WTC11 (cell line): ENCODE data around the gene TAS2R31. TPM values are rescaled to one million over a fixed set of nuclear protein-coding genes. Genes with fewer than 3 reads are reported as not detected.
A peak's percentile ranks its signal among the peaks of the same experiment; 100 is the strongest.

ENCODE experiments used
- ATAC-seq: fragments of 200-7000 bp; cut with Tn5 transposase; 2 replicates; pipeline ENCODE4 v1.10.0; 2021; ENCODE audit warnings: mild to moderate bottlenecking, moderate library complexity
- CTCF ChIA-PET: fragments of 300-600 bp; sonication (Branson Sonifier 250); formaldehyde crosslinking; loops from one replicate; lab custom pipeline; 2021; ENCODE audit warnings: antibody characterized with exemption; lab: Charles Lee
- POLR2A ChIA-PET: fragments of 350-600 bp; sonication (Branson Sonifier 250); formaldehyde crosslinking; loops from one replicate; lab custom pipeline; 2021; ENCODE audit warnings: antibody characterized with exemption; lab: Charles Lee
- DNase-seq: peaks from one replicate; pipeline ENCODE4 v3.0.0; 2021; ENCODE audit warnings: low spot score
- H3K27ac Mint-ChIP-seq: 2 replicates; pipeline ENCODE4 v1.8.0; 2021; ENCODE audit warnings: mixed read lengths
- H3K27me3 Mint-ChIP-seq: 2 replicates; pipeline ENCODE4 v1.8.0; 2021; ENCODE audit warnings: low read depth, mild to moderate bottlenecking, moderate library complexity, mixed read lengths
- H3K36me3 Mint-ChIP-seq: 2 replicates; pipeline ENCODE4 v1.8.0; 2021; ENCODE audit warnings: mixed read lengths
- H3K4me1 Mint-ChIP-seq: 2 replicates; pipeline ENCODE4 v1.8.0; 2022; ENCODE audit warnings: mixed read lengths
- H3K4me3 Mint-ChIP-seq: 2 replicates; pipeline ENCODE4 v1.8.0; 2021; ENCODE audit warnings: mild to moderate bottlenecking, moderate library complexity, mixed read lengths
- H3K9me3 Mint-ChIP-seq: 2 replicates; pipeline ENCODE4 v1.8.0; 2021; ENCODE audit warnings: mixed read lengths
- ATF1 ChIP-seq: sonication (generic); formaldehyde crosslinking; IDR thresholded peaks from 2 replicates; pipeline ENCODE4 v1.8.1; 2023; ENCODE audit warnings: mild to moderate bottlenecking, moderate library complexity, missing genetic modification reagents
- ESRRA ChIP-seq: sonication (generic); formaldehyde crosslinking; IDR thresholded peaks from 2 replicates; pipeline ENCODE4 v1.8.1; 2022; ENCODE audit warnings: mild to moderate bottlenecking, missing genetic modification reagents, borderline replicate concordance
- ETV6 ChIP-seq: sonication (generic); formaldehyde crosslinking; IDR thresholded peaks from 2 replicates; pipeline ENCODE4 v1.8.1; 2022; ENCODE audit warnings: mild to moderate bottlenecking, missing genetic modification reagents
- FOXP1 ChIP-seq: sonication (generic); formaldehyde crosslinking; IDR thresholded peaks from 2 replicates; pipeline ENCODE4 v1.8.0; 2022; ENCODE audit warnings: missing genetic modification reagents, mild to moderate bottlenecking, moderate library complexity, borderline replicate concordance
- NFATC4 ChIP-seq: fragments of 250-450 bp; sonication (Bioruptor Pico); IDR thresholded peaks from 2 replicates; pipeline ENCODE4 v1.9.0; 2021; ENCODE audit warnings: mild to moderate bottlenecking
- NR1H2 ChIP-seq: sonication (generic); formaldehyde crosslinking; IDR thresholded peaks from 2 replicates; pipeline ENCODE4 v1.9.0; 2021; ENCODE audit warnings: mild to moderate bottlenecking, moderate library complexity, missing genetic modification reagents
- NR2C2 ChIP-seq: sonication (generic); formaldehyde crosslinking; IDR thresholded peaks from 2 replicates; pipeline ENCODE4 v1.8.0; 2022; ENCODE audit warnings: mild to moderate bottlenecking, missing genetic modification reagents
- OVOL2 ChIP-seq: fragments of 250-450 bp; sonication (Bioruptor Pico); IDR thresholded peaks from 2 replicates; pipeline ENCODE4 v1.9.0; 2021; ENCODE audit warnings: mild to moderate bottlenecking, borderline replicate concordance
- TCF7 ChIP-seq: sonication (generic); formaldehyde crosslinking; IDR thresholded peaks from 2 replicates; pipeline ENCODE4 v1.8.0; 2022; ENCODE audit warnings: mild to moderate bottlenecking, low read depth, missing genetic modification reagents, moderate library complexity
- ZNF138 ChIP-seq: sonication (generic); formaldehyde crosslinking; conservative IDR thresholded peaks from 2 replicates; pipeline ENCODE4 v1.8.1; 2022; ENCODE audit warnings: mild to moderate bottlenecking, moderate library complexity, missing genetic modification reagents
- ZNF232 ChIP-seq: sonication (generic); formaldehyde crosslinking; IDR thresholded peaks from 2 replicates; pipeline ENCODE4 v1.8.0; 2022; ENCODE audit warnings: mild to moderate bottlenecking, missing genetic modification reagents
- ZNF416 ChIP-seq: fragments of 250-450 bp; sonication (Bioruptor Pico); IDR thresholded peaks from 2 replicates; pipeline ENCODE4 v1.9.0; 2021; ENCODE audit warnings: mild to moderate bottlenecking, inconsistent platforms
- total RNA-seq: library from RNA; stranded (reverse); gene quantifications from 3 replicates; pipeline ENCODE4 v1.2.3, GENCODE V29; 2021
- TF ChIP-seq, protein P1 (sequence below): sonication (generic); formaldehyde crosslinking; conservative IDR thresholded peaks from 2 replicates; pipeline ENCODE4 v1.8.1; 2023; ENCODE audit warnings: mild to moderate bottlenecking, low read depth, missing genetic modification reagents, moderate library complexity
- TF ChIP-seq, protein P2 (sequence below): sonication (generic); formaldehyde crosslinking; IDR thresholded peaks from 2 replicates; pipeline ENCODE4 v1.8.0; 2022; ENCODE audit warnings: mild to moderate bottlenecking, missing genetic modification reagents
- TF ChIP-seq, protein P3 (sequence below): sonication (generic); formaldehyde crosslinking; IDR thresholded peaks from 2 replicates; pipeline ENCODE4 v1.8.1; 2023; ENCODE audit warnings: mild to moderate bottlenecking, missing genetic modification reagents, moderate library complexity
- TF ChIP-seq, protein P4 (sequence below): sonication (generic); formaldehyde crosslinking; IDR thresholded peaks from 2 replicates; pipeline ENCODE4 v1.8.0; 2023; ENCODE audit warnings: missing genetic modification reagents, mild to moderate bottlenecking, borderline replicate concordance
- TF ChIP-seq, protein P5 (sequence below): sonication (generic); formaldehyde crosslinking; IDR thresholded peaks from 2 replicates; pipeline ENCODE4 v1.8.1; 2023; ENCODE audit warnings: mild to moderate bottlenecking, missing genetic modification reagents, moderate library complexity
- TF ChIP-seq, protein P6 (sequence below): sonication (generic); formaldehyde crosslinking; conservative IDR thresholded peaks from 2 replicates; pipeline ENCODE4 v1.8.1; 2022; ENCODE audit warnings: mild to moderate bottlenecking, missing genetic modification reagents
- TF ChIP-seq, protein P7 (sequence below): fragments of 250-450 bp; sonication (Bioruptor Pico); IDR thresholded peaks from 2 replicates; pipeline ENCODE4 v1.9.0; 2021; ENCODE audit warnings: mild to moderate bottlenecking, borderline replicate concordance
- TF ChIP-seq, protein P8 (sequence below): sonication (generic); formaldehyde crosslinking; IDR thresholded peaks from 2 replicates; pipeline ENCODE4 v1.8.1; 2022; ENCODE audit warnings: mild to moderate bottlenecking, missing genetic modification reagents, moderate library complexity, borderline replicate concordance

TAS2R31 gene
- total RNA-seq, 1 experiment from 2014 or later = 1.9 TPM

DNA sequence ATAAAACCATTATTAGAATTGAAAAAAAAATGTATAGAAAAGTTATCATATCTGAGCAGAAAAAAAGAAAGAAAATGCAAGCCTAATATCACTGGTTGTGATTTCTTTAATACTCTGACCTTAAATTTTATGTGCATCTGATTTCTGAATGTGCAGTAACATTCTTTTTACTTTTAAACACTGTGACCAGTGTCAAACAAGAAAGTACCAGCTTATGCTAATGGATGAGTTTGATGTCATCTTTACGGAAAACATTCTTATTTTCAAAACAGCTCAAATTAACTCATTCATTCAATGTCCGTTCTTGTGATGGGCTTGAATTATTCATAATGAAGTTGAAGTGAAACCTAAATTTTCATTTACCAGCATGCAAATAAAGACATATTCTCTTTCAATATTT is 44.4 kb downstream of the TAS2R31 start, which contains the start of gene TAS2R50:
TAS2R50 (minus strand) TSS at position 101 of the 400 bp plus-strand sequence; CDS start at position 49, 52 bp downstream.
- ChIA-PET CTCF (no interaction called here), POLR2A (no interaction called here)
- Mint-ChIP-seq H3K27ac (peak within 1 kb of the TSS; percentile 73; the same call in 1 of the 2 replicates), H3K36me3 (peaks cover 11% of the 10 kb centered on the region), H3K4me1 (0 out of 2 replicates have a peak, but pooled peaks cover 3% of the 10 kb centered on the region), H3K27me3 (no peaks in the 10 kb centered on the region), H3K9me3 (peaks cover 12% of the 10 kb centered on the region), H3K4me3 (no peak within 1 kb of the TSS)
- ATAC-seq (no peak), DNase-seq (no peak)
- TF ChIP-seq ZNF138 (CRISPR knock-in tag) = no peak
- no peak for TF ChIP-seq NR1H2 (CRISPR knock-in tag)
- no peak for TF ChIP-seq TCF7
- TF ChIP-seq FOXP1 (CRISPR knock-in tag) = no peak
- TF ChIP-seq, protein P1, sequence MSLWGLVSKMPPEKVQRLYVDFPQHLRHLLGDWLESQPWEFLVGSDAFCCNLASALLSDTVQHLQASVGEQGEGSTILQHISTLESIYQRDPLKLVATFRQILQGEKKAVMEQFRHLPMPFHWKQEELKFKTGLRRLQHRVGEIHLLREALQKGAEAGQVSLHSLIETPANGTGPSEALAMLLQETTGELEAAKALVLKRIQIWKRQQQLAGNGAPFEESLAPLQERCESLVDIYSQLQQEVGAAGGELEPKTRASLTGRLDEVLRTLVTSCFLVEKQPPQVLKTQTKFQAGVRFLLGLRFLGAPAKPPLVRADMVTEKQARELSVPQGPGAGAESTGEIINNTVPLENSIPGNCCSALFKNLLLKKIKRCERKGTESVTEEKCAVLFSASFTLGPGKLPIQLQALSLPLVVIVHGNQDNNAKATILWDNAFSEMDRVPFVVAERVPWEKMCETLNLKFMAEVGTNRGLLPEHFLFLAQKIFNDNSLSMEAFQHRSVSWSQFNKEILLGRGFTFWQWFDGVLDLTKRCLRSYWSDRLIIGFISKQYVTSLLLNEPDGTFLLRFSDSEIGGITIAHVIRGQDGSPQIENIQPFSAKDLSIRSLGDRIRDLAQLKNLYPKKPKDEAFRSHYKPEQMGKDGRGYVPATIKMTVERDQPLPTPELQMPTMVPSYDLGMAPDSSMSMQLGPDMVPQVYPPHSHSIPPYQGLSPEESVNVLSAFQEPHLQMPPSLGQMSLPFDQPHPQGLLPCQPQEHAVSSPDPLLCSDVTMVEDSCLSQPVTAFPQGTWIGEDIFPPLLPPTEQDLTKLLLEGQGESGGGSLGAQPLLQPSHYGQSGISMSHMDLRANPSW = no peak
- TF ChIP-seq, protein P2, sequence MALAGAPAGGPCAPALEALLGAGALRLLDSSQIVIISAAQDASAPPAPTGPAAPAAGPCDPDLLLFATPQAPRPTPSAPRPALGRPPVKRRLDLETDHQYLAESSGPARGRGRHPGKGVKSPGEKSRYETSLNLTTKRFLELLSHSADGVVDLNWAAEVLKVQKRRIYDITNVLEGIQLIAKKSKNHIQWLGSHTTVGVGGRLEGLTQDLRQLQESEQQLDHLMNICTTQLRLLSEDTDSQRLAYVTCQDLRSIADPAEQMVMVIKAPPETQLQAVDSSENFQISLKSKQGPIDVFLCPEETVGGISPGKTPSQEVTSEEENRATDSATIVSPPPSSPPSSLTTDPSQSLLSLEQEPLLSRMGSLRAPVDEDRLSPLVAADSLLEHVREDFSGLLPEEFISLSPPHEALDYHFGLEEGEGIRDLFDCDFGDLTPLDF = no peak
- TF ChIP-seq ETV6 (CRISPR knock-in tag) = no peak
- TF ChIP-seq, protein P3, sequence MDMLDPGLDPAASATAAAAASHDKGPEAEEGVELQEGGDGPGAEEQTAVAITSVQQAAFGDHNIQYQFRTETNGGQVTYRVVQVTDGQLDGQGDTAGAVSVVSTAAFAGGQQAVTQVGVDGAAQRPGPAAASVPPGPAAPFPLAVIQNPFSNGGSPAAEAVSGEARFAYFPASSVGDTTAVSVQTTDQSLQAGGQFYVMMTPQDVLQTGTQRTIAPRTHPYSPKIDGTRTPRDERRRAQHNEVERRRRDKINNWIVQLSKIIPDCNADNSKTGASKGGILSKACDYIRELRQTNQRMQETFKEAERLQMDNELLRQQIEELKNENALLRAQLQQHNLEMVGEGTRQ (CRISPR knock-in tag) = no peak

DNA sequence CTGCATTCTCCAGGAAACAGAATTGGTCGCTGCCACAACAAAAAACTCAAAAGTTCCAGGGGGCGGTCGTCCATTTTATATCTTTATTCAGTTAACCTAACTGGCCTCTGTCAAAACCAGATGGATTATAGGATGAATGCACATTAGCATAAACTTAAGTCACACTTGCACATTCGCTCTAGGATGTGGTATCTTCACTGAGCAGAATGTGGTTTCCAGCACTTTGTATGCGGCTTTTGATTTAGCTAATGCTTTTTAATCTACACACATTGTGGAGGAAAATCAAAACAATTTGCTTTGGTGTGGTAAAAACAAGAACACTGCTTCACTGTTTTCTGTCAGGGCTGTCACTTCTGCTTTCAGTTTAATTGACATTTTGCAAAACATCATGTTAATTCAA is 49.0 kb downstream of the TAS2R31 start:
- POLR2A ChIA-PET = no interaction called here
- CTCF ChIA-PET = no interaction called here
- Mint-ChIP-seq H3K27me3 (no peaks in the 10 kb centered on the region), H3K4me1 (peaks cover 23% of the 10 kb centered on the region), H3K4me3 (no peak overlapping the region), H3K9me3 (no peaks in the 10 kb centered on the region), H3K36me3 (no peaks in the 10 kb centered on the region), H3K27ac (no peak overlapping the region)
- DNase-seq = no peak
- no peak for ATAC-seq
- TF ChIP-seq, protein P4, sequence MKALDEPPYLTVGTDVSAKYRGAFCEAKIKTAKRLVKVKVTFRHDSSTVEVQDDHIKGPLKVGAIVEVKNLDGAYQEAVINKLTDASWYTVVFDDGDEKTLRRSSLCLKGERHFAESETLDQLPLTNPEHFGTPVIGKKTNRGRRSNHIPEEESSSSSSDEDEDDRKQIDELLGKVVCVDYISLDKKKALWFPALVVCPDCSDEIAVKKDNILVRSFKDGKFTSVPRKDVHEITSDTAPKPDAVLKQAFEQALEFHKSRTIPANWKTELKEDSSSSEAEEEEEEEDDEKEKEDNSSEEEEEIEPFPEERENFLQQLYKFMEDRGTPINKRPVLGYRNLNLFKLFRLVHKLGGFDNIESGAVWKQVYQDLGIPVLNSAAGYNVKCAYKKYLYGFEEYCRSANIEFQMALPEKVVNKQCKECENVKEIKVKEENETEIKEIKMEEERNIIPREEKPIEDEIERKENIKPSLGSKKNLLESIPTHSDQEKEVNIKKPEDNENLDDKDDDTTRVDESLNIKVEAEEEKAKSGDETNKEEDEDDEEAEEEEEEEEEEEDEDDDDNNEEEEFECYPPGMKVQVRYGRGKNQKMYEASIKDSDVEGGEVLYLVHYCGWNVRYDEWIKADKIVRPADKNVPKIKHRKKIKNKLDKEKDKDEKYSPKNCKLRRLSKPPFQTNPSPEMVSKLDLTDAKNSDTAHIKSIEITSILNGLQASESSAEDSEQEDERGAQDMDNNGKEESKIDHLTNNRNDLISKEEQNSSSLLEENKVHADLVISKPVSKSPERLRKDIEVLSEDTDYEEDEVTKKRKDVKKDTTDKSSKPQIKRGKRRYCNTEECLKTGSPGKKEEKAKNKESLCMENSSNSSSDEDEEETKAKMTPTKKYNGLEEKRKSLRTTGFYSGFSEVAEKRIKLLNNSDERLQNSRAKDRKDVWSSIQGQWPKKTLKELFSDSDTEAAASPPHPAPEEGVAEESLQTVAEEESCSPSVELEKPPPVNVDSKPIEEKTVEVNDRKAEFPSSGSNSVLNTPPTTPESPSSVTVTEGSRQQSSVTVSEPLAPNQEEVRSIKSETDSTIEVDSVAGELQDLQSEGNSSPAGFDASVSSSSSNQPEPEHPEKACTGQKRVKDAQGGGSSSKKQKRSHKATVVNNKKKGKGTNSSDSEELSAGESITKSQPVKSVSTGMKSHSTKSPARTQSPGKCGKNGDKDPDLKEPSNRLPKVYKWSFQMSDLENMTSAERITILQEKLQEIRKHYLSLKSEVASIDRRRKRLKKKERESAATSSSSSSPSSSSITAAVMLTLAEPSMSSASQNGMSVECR (CRISPR knock-in tag) = no peak
- TF ChIP-seq OVOL2 (CRISPR knock-in tag) = no peak
- TF ChIP-seq, protein P5, sequence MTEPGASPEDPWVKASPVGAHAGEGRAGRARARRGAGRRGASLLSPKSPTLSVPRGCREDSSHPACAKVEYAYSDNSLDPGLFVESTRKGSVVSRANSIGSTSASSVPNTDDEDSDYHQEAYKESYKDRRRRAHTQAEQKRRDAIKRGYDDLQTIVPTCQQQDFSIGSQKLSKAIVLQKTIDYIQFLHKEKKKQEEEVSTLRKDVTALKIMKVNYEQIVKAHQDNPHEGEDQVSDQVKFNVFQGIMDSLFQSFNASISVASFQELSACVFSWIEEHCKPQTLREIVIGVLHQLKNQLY = no peak
- TF ChIP-seq NR2C2 (CRISPR knock-in tag) = no peak
- TF ChIP-seq ZNF232 (CRISPR knock-in tag) = no peak
- no peak for TF ChIP-seq ZNF416
- TF ChIP-seq NFATC4 (CRISPR knock-in tag) = no peak
- TF ChIP-seq, protein P6, sequence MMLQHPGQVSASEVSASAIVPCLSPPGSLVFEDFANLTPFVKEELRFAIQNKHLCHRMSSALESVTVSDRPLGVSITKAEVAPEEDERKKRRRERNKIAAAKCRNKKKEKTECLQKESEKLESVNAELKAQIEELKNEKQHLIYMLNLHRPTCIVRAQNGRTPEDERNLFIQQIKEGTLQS (CRISPR knock-in tag) = no peak
- no peak for TF ChIP-seq ATF1 (CRISPR knock-in tag)
- TF ChIP-seq, protein P7, sequence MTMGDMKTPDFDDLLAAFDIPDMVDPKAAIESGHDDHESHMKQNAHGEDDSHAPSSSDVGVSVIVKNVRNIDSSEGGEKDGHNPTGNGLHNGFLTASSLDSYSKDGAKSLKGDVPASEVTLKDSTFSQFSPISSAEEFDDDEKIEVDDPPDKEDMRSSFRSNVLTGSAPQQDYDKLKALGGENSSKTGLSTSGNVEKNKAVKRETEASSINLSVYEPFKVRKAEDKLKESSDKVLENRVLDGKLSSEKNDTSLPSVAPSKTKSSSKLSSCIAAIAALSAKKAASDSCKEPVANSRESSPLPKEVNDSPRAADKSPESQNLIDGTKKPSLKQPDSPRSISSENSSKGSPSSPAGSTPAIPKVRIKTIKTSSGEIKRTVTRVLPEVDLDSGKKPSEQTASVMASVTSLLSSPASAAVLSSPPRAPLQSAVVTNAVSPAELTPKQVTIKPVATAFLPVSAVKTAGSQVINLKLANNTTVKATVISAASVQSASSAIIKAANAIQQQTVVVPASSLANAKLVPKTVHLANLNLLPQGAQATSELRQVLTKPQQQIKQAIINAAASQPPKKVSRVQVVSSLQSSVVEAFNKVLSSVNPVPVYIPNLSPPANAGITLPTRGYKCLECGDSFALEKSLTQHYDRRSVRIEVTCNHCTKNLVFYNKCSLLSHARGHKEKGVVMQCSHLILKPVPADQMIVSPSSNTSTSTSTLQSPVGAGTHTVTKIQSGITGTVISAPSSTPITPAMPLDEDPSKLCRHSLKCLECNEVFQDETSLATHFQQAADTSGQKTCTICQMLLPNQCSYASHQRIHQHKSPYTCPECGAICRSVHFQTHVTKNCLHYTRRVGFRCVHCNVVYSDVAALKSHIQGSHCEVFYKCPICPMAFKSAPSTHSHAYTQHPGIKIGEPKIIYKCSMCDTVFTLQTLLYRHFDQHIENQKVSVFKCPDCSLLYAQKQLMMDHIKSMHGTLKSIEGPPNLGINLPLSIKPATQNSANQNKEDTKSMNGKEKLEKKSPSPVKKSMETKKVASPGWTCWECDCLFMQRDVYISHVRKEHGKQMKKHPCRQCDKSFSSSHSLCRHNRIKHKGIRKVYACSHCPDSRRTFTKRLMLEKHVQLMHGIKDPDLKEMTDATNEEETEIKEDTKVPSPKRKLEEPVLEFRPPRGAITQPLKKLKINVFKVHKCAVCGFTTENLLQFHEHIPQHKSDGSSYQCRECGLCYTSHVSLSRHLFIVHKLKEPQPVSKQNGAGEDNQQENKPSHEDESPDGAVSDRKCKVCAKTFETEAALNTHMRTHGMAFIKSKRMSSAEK (CRISPR knock-in tag) = no peak
- TF ChIP-seq ESRRA = no peak
- TF ChIP-seq, protein P8, sequence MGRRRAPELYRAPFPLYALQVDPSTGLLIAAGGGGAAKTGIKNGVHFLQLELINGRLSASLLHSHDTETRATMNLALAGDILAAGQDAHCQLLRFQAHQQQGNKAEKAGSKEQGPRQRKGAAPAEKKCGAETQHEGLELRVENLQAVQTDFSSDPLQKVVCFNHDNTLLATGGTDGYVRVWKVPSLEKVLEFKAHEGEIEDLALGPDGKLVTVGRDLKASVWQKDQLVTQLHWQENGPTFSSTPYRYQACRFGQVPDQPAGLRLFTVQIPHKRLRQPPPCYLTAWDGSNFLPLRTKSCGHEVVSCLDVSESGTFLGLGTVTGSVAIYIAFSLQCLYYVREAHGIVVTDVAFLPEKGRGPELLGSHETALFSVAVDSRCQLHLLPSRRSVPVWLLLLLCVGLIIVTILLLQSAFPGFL (CRISPR knock-in tag) = no peak
